ACHN (cell line): Measurements from ENCODE around the gene CEP170B.
"Not testable (repeated sequence)": the region's sequence is repeated elsewhere in the genome, so short reads cannot be mapped to it uniquely, and the experiment has no call there.

ENCODE experiments used
- DNase-seq: peaks from one replicate; pipeline ENCODE4 v3.0.0-alpha.2; 2015
- in situ Hi-C: cut with HindIII; loops from 2 replicates; pipeline ENCODE4 v1.10.0; 2017; ENCODE audit warnings: low sequenced_read_pairs, low pct_ligation_motif_present, low pct_unique_long_range_greater_than_20kb

The CEP170B gene

DNA sequence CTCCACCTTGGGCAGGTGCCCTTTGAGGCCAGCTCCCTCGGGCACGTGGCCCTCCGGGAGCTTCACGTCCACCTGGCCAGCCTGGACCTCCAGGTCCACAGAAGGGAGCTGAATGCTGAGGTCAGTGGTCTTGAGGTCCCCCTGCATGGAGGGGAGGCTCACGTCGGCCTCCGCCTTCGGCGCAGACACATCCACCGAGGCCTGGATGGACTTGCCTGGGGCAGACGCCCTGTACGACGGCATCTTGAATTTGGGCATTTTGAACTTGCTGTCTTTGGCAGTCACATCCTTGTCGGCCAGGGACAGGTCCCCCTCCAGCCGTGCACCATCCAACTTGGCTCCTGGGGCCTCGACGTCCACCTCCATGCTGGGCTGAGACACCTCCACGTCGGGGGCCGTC is 80.2 kb downstream of the CEP170B start:
- in situ Hi-C loops, DNase-seq: not testable (repeated sequence)
